Stimulated activated CD4-positive, alpha-beta T cell treated with anti-CD3 and anti-CD28 coated beads, Interleukin-1b, Interleukin-23, amount 100 ng/mL, for 24 hours (primary cell): Measurements from ENCODE around the gene ADCY4.
"Not testable (repeated sequence)": the region's sequence is repeated elsewhere in the genome, so short reads cannot be mapped to it uniquely, and the experiment has no call there.

ENCODE experiments used
- DNase-seq, 4 experiments: peaks; one replicate each; pipeline ENCODE4 v3.0.0-alpha.2; 2020; ENCODE audit warnings: low read depth in 4 of 4, low spot score in 1 of 4

The ADCY4 gene

GRCh38 chr14:24334431-24335291 is at the start of gene ADCY4:
TSS of gene ADCY4 (minus strand) at chr14:24335071. CDS start at chr14:24334652, 419 bp downstream.
- DNase-seq = no peak

GRCh38 chr14:24384169-24384568 is 49.3 kb upstream of the ADCY4 start:
- no peak for DNase-seq

GRCh38 chr14:24382064-24382371 is 47.1 kb upstream of the ADCY4 start:
- no peak for DNase-seq

GRCh38 chr14:24381363-24382063 is 46.6 kb upstream of the ADCY4 start:
- no peak for DNase-seq

- no peak for DNase-seq
These were observed 45.2 kb upstream of the ADCY4 start for GRCh38 chr14:24379907-24380730.

- DNase-seq = no peak
These were observed 44.4 kb upstream of the ADCY4 start for GRCh38 chr14:24378981-24379906.

GRCh38 chr14:24378327-24378726 is 43.5 kb upstream of the ADCY4 start:
- DNase-seq = no peak

GRCh38 chr14:24377657-24378056 is 42.8 kb upstream of the ADCY4 start:
- no peak for DNase-seq

GRCh38 chr14:24377126-24377525 is 42.3 kb upstream of the ADCY4 start:
- no peak for DNase-seq

GRCh38 chr14:24376448-24377070 is 41.7 kb upstream of the ADCY4 start:
- no peak for DNase-seq

- no peak for DNase-seq
These were observed 38.0 kb upstream of the ADCY4 start for GRCh38 chr14:24372701-24373416.

GRCh38 chr14:24371605-24372004 is 36.7 kb upstream of the ADCY4 start:
- not testable (repeated sequence) for DNase-seq

- DNase-seq = no peak
These were observed 35.9 kb upstream of the ADCY4 start for GRCh38 chr14:24370748-24371147.

- no peak for DNase-seq
These were observed 35.2 kb upstream of the ADCY4 start for GRCh38 chr14:24369907-24370687.

- no peak for DNase-seq
These were observed 34.6 kb upstream of the ADCY4 start for GRCh38 chr14:24369463-24369862.

GRCh38 chr14:24368562-24369252 is 33.8 kb upstream of the ADCY4 start:
- peak in 1 of 4 experiments; percentile 3 for DNase-seq

- no peak for DNase-seq
These were observed 33.3 kb upstream of the ADCY4 start for GRCh38 chr14:24368212-24368561.

- DNase-seq = peak in 1 of 4 experiments; percentile 5
These were observed 32.8 kb upstream of the ADCY4 start, which contains the start of gene NFATC4 for GRCh38 chr14:24367514-24368211. TSS of gene NFATC4 (plus strand) at chr14:24368184. CDS start at chr14:24368341, 157 bp downstream.
